ENCODE data around the gene NPVF.
A peak's percentile ranks its signal among the peaks of the same experiment; 100 is the strongest.

The NPVF gene

GRCh38 chr7:25234336-25234735 lies 6.0 kb upstream of the NPVF start:
- no peak for DNase-seq (ENCODE audit: low read depth in 3 of 3)

- no peak for DNase-seq (ENCODE audit: low read depth in 3 of 3)
Measured at GRCh38 chr7:25223206-25223605, 5.1 kb downstream of the NPVF start.

GRCh38 chr7:25222666-25223065 lies 5.6 kb downstream of the NPVF start:
- no peak for DNase-seq (ENCODE audit: low read depth in 3 of 3)

GRCh38 chr7:25221009-25221408 lies 7.3 kb downstream of the NPVF start:
- DNase-seq (ENCODE audit: low read depth in 3 of 3), result no peak

GRCh38 chr7:25218191-25218590 lies 10.1 kb downstream of the NPVF start:
- no peak for DNase-seq (ENCODE audit: low read depth in 3 of 3)

- no peak for DNase-seq (ENCODE audit: low read depth in 3 of 3)
Measured at GRCh38 chr7:25216837-25217236, 11.4 kb downstream of the NPVF start.

- no peak for DNase-seq (ENCODE audit: low read depth in 3 of 3)
Measured at GRCh38 chr7:25215694-25216335, 12.5 kb downstream of the NPVF start.

GRCh38 chr7:25208525-25209221 lies 19.6 kb downstream of the NPVF start:
- DNase-seq (ENCODE audit: low read depth in 3 of 3), result no peak

- no peak for DNase-seq (ENCODE audit: low read depth in 3 of 3)
Measured at GRCh38 chr7:25207887-25208286, 20.4 kb downstream of the NPVF start.

- DNase-seq (ENCODE audit: low read depth in 3 of 3), result no peak
Measured at GRCh38 chr7:25206765-25207164, 21.5 kb downstream of the NPVF start.

- DNase-seq (ENCODE audit: low read depth in 3 of 3), result no peak
Measured at GRCh38 chr7:25196132-25196896, 32.0 kb downstream of the NPVF start.

- no peak for DNase-seq (ENCODE audit: low read depth in 3 of 3)
Measured at GRCh38 chr7:25194036-25194435, 34.2 kb downstream of the NPVF start.

- no peak for DNase-seq (ENCODE audit: low read depth in 3 of 3)
Measured at GRCh38 chr7:25192043-25192442, 36.2 kb downstream of the NPVF start.

GRCh38 chr7:25189197-25189596 lies 39.1 kb downstream of the NPVF start:
- DNase-seq (ENCODE audit: low read depth in 3 of 3), result no peak

- no peak for DNase-seq (ENCODE audit: low read depth in 3 of 3)
Measured at GRCh38 chr7:25187932-25188331, 40.4 kb downstream of the NPVF start.

- no peak for DNase-seq (ENCODE audit: low read depth in 3 of 3)
Measured at GRCh38 chr7:25186436-25186835, 41.9 kb downstream of the NPVF start.

GRCh38 chr7:25181532-25181931 lies 46.8 kb downstream of the NPVF start:
- no peak for DNase-seq (ENCODE audit: low read depth in 3 of 3)

GRCh38 chr7:25180946-25181345 lies 47.3 kb downstream of the NPVF start:
- DNase-seq (ENCODE audit: low read depth in 3 of 3), result no peak

- no peak for DNase-seq (ENCODE audit: low read depth in 3 of 3)
Measured at GRCh38 chr7:25180592-25180923, 47.7 kb downstream of the NPVF start.

GRCh38 chr7:25179771-25180591 lies 48.3 kb downstream of the NPVF start:
- peak; percentile 92 to 99 (median 93) for DNase-seq (ENCODE audit: low read depth in 3 of 3)

- no peak for DNase-seq (ENCODE audit: low read depth in 3 of 3)
Measured at GRCh38 chr7:25179325-25179724, 49.0 kb downstream of the NPVF start.
